ENCODE results near the gene SCARF1.

Gene SCARF1

DNA sequence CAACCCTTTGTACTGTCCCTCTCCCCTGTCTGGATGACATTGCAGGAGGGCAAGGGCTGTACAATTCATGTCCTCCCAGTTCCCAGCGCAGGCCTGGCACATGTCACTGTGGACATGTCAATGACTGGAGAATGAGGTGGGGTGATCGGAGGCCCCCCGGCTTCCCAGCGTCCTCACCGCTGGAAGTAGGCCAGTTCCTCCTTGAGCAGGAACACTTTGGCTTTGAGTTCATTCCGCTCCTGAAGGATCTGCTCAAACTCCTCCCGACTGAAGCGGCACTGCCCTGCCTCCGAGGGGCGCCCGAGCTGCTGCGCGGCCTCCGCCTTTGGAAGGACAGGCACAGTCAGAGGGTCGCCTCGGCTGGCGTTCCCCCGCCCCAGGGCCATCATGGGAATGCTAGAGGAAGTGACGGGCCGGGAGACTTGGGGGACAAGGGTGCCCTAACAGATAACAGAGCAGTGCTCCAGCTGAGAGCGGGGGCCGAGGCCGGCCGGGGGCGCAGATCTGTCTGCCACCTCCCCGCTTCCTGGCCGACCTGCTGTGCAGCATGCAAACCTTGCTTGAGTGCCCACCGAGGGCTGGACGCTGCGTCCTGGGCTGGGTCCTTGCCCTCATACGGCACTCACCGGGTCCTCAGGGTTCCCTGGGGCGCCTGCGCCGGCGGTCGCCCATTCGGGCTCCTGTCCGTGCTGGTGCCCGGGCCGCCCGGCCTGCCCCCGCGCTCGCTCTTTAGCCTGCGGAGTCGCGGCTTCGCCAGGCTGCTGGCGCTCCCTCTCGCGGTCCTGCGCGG is 2.8 kb upstream of the SCARF1 start:
- no peak for DNase-seq (ENCODE audit: low read depth)

DNA sequence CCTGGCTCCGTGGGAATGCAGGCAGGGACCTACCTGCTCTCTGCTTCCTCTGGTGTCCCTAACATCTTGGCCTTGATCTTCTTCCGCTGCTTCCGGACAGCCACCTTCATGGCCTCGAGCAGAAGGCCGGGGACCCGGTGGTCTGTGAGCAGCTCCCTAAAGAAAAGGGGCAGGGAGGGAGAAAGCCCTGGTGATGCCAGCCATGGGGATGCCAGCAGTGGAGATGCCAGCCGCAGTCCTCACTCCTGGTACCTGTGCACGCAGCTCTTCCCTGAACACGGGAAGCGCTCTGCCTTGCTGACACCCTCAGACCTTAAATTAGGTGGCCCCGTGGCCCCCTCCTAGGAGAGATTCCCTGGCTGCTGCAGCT is 2.3 kb upstream of the SCARF1 start:
- no peak for DNase-seq (ENCODE audit: low read depth)

GRCh38 chr17:1646199-1646875 is 805 bp upstream of the SCARF1 start:
- no peak for DNase-seq (ENCODE audit: low read depth)

DNA sequence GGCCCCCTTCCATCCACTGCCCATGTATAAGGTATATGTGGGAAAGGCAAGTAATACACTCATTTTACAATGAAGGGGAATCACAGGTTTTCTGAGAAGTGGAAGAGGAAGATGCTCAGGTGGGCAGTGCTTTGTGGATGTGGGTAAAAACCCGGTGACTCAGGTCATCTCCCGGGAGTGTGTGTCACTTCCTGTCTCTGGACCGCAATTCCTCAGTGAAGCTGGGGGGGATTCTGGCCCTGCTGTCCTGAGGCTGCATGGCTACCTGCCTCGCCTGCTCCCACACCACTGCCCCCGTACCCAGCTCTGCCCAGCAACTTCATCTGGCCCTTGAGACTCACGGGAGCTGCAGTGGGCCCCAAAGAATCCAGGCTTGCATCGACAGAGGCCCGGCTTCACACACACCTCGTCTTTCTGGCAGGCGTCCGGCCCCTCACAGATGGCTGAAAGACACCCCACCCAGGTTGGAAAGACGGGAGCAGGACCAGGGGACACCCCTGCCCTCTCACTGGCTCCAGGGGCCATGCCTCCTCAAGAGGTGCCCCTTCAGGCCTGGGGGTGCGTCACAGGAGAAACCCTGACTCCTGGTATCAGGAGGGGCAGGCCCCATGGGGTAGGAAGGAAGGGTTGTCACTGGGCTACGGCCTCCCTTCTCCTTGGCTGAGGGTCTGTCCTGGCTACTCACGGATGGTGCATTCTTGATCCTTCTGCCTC is 882 bp downstream of the SCARF1 start:
- DNase-seq (ENCODE audit: low read depth): no peak

DNA sequence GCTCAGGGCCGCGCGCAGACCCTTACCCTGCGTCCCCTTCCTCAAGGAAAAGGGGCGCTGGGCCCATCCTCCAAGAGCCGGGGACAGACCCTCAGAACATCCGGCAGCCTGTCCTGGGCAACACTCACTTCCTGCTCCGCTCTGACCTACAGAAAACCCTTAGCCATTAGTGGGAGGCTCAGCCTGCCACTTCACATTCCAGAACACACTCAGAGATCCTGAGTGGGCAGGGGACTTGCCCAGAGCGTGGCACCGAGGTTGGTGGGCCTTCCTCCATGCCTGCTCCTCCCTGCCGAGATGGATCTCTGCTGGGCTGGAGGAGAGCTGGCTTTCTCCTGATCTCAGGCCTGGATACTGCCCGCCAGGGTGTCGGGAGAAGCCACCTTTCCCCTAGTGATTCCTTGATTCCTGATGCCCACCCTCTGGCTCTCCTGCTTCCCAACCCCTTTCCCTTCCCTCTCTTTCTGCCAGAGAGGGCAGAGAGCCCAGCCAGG is 1.5 kb downstream of the SCARF1 start:
- DNase-seq (ENCODE audit: low read depth): no peak

DNA sequence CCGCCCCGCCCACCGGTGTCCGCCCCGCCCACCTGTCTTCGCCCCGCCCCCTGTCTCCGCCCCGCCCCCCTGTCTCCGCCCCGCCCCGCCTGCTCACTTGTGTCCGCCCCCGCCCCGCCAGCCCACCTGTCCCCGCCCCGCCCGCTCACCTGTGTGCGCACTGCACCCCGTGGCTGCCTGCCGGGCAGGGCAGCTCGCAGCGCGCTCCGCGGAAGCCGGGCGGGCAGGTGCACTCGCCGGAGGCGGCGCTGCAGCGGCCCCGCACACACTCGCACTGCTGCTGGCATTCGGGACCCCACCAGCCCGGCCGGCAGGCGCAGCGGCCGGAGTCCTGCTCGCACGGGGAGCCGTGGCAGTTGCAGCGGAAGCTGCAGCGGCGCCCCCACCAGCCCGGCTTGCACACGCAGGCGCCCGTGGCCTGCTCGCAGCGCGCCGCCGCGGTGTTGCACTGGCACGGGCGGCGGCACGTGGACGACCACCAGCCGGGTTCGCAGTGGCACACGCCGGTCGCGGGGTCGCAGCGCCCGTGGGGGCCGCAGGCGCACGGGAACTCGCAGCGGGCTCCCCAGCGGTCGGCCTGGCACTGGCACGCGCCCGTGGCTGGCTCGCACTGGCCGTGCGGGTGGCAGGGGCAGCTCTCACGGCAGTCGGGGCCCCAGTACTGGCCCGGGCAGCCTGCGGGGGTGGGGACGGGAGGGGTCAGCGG is 2.1 kb downstream of the SCARF1 start:
- peak; percentile 31 for DNase-seq (ENCODE audit: low read depth)

DNA sequence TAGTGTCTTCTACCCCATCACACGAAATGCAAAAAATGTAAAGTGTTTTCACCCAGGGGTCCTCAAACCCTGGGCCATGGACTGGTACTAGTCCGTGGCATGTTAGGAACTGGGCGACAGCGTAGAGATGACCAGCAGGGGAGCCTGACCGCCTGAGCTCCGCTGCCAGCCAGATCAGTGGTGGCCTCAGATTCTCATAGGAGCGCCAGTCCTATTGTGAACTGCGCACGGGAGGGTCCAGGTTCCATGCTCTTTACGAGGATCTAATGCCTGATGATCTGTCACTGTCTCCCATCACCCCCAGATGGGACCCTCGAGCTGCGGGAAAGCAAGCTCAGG is 4.5 kb downstream of the SCARF1 start:
- no peak for DNase-seq (ENCODE audit: low read depth)

- no peak for DNase-seq (ENCODE audit: low read depth)
Measured at GRCh38 chr17:1640329-1641064, 5.0 kb downstream of the SCARF1 start.

DNA sequence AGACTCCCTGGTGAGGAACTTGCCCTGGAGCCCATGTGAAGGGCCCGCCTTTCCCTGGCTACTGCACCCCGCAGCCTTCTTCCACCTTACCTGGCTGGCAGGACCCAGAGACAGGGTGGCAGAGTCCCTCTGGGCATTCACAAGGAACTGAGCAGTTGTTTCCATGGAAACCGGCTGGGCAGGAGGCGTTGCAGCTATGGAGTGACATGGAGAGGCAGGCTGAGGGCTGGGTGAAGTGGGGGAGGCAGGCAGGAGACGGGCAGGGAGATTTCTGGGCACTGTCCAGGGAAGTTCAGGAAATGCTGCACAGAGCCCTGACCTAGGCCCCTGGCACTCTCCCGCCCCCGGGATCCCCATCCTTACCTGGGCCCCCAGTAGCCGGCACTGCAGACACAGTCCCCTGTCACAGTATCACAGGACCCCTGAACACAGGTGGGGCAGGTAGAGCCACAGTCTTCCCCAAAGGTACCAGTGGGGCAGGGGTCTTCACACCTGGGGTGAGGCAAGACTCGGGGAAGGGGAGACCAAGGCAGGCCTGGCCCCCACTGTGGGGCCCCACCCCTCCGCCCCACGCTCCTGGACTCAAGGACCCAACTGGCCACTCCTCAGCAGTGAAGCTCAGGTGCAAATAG is 5.9 kb downstream of the SCARF1 start:
- DNase-seq (ENCODE audit: low read depth): no peak

- DNase-seq (ENCODE audit: low read depth): no peak
Measured at GRCh38 chr17:1638624-1639300, 6.8 kb downstream of the SCARF1 start.

- DNase-seq (ENCODE audit: low read depth): no peak
Measured at GRCh38 chr17:1638171-1638590, 7.4 kb downstream of the SCARF1 start.

DNA sequence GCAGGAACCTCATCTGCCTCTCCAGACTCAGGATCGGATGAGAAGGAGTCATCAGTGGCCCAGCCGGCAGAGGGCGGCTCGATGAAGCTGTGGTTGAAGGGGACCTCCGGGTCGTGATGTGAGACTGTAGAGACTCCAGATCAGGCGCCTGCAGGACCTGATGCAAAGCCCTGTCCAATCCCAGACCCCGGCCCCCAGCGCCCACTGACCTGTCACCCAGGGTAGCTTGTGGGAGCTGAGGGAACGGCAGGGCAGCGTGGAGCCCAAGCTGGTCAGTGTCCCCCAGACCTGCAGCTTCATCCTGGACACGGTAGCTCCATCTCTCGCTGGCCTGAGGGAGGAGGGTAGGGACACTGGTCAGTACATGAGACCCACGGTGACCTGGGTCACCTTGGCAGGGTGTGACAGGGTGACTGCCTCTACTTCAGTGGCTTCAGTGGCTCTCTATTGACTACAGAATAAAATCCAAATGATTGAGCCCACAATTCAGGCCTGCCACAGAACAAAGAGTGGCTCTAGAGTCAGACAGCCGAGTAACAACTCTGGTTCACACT is 8.7 kb downstream of the SCARF1 start:
- DNase-seq (ENCODE audit: low read depth): no peak

DNA sequence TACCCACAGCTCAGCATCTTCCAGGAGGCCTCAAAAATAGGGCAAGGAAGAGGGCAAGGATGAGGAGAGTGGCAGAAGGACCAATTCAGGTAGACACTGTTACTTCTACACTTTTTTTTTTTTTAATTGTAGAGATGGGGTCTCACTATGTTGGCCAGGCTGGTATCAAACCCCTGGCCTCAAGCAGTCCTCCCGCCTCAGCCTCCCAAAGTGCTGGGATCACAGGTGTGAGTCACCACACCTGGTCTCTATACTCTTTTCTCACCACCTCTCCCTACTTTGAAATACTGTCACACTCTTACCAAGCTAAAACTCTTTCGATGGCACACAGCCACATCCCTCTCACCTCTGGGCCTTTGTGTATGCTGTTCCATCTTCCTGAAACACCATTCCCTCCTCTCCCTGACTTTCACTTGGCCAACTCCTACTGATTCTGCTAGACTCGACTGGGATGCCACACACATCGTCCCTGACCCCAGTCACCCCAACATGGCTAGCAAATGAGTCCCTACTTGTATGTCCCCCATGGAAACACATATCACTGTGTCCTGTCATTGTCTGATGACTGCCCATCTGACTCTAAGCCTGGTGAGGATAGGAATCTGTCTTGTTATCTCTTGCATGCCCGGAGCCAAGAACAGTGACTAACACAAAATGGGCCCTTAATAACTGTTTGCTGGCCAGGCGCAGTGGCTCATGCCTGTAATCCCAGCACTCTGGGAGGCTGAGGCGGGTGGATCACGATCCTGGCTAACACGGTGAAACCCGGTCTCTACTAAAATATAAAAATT is 9.7 kb downstream of the SCARF1 start:
- no peak for DNase-seq (ENCODE audit: low read depth)

GRCh38 chr17:1634841-1635650 is 10.5 kb downstream of the SCARF1 start:
- DNase-seq (ENCODE audit: low read depth): no peak

DNA sequence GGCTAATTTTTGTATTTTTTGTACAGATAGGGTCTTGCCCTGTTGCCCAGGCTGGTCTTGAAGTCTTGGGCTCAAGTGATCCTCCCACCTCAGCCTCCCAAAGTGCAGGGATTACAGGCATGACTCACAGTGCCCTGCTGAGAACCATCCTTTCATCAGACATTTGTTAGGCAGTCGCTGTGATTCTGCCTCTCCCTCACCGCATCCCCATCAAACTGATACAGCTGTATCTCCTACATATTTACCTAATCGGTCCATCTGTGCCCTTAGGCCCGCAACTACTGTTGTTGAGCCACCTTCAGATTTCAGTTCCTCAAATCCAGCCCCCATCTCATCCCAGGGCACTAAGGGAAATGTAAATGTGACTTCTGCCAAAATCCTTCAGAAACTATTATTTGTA is 14.9 kb downstream of the SCARF1 start:
- DNase-seq (ENCODE audit: low read depth): no peak

DNA sequence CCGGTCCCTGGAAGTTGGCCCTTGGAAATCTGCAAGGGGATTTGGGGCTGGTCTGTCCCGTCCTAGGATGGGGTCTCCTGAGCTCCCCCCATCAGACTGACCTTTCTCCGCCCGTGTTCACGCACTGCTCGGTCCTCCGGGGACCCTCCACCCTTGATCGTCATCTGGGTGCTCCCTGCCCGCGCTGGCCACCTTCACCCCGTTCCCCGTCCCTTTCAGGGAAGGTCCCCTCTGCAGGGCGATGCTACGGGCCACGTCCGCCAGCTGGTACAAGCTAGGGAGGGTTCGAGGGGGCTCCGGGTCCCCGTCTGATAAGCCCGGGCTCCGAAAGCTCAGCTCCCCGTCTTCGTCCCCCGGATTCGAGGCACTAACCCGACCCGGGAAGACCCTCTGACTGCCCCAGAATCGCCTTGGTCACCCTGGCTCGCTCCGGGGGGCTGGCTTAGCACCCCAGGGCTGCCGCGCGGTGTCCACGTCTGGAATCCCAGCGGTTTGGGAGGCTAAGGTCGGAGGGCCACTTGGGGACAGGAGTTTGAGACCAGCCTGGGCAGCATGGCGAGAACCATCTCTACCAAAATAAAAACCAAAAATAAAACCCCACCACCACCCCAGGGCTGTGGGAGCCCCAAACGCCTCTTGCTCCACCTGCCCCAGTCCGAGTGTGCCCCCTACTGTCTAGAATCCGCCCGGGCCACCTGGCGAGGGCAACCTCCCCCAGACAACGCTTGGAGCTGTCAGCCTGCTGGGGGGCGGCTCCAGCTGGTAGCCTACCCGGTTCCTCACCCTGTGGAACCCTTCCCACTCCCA is 15.8 kb downstream of the SCARF1 start:
- DNase-seq (ENCODE audit: low read depth): peak; percentile 53

DNA sequence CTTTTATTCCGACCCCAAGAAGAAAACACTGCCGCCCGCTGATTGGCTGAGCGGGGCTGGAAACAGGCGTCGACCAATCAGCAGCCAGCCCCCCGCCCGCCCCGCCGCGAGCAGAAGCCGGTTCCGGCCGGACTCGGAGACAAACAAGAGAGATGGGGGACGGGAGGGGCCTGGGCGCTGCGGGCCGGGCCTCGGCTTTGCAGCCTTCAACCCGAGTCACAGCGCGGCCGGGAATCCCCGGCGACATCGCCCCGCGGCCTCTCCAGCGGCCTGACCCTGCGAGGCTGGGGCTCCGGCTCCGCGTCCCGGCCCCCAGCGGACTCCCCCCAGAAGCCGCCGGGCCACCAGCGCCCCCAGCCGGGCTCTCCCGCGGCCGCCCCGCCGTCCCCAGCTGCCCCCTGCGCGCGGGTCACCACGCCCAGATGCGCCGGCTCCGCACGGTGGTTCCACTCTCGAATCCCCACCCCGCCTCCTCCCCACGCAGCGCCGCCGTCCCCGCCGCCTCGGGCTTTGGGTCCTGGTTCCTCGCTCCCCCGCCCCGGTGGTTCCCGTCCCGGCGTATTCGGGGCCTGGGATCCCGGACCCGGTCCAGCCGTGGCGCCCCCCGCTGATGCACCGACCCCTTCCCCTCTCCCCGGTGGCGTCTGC is 16.6 kb downstream of the SCARF1 start:
- peak; percentile 83 for DNase-seq (ENCODE audit: low read depth)

Data from stimulated activated CD8-positive, alpha-beta memory T cell treated with anti-CD3 and anti-CD28 coated beads, Interleukin-12 subunit alpha, Interleukin-12 subunit beta, amount 100 ng/mL, for 4 hours (primary cell).